MM.1S (cell line): ENCODE data around the gene CARD9.

ENCODE experiments used
- DNase-seq: peaks from one replicate; pipeline ENCODE4 v3.0.0-alpha.2; 2015
- H2AFZ ChIP-seq: fragments of 300-600 bp; sonication (generic); 2 replicates; pipeline ENCODE4 v1.6.0; 2016; ENCODE audit warnings: antibody characterized with exemption, low read length
- H3F3A ChIP-seq: fragments of 300-600 bp; sonication (generic); 2 replicates; pipeline ENCODE4 v1.6.1; 2016; ENCODE audit warnings: mild to moderate bottlenecking, antibody characterized with exemption, low read length, moderate library complexity, mixed read lengths; ENCODE audit not compliant: insufficient read depth
- H3K27ac ChIP-seq: fragments of 300-600 bp; sonication (generic); 2 replicates; pipeline ENCODE4 v1.5.1; 2016; ENCODE audit warnings: mild to moderate bottlenecking, low read length
- H3K27me3 ChIP-seq: fragments of 300-600 bp; sonication (generic); replicated peaks from 2 replicates; pipeline ENCODE4 v1.6.0; 2016; ENCODE audit warnings: low read length; ENCODE audit not compliant: insufficient read depth
- H3K36me3 ChIP-seq: fragments of 300-600 bp; sonication (generic); replicated peaks from 2 replicates; pipeline ENCODE4 v1.6.1; 2016; ENCODE audit warnings: mild to moderate bottlenecking, low read length, mixed read lengths; ENCODE audit not compliant: insufficient read depth
- H3K4me1 ChIP-seq: fragments of 300-600 bp; sonication (generic); 2 replicates; pipeline ENCODE4 v1.6.1; 2016; ENCODE audit warnings: low read length, mixed read lengths
- H3K4me2 ChIP-seq: fragments of 300-600 bp; sonication (generic); 2 replicates; pipeline ENCODE4 v1.6.0; 2016; ENCODE audit warnings: low read depth, low read length
- H3K4me3 ChIP-seq: fragments of 300-600 bp; sonication (generic); 2 replicates; pipeline ENCODE4 v1.5.1; 2016; ENCODE audit warnings: low read length, mixed read lengths
- H3K79me2 ChIP-seq: fragments of 300-600 bp; sonication (generic); 2 replicates; pipeline ENCODE4 v1.6.1; 2016; ENCODE audit warnings: mixed run types, low read length, mixed read lengths
- H3K9ac ChIP-seq: fragments of 300-600 bp; sonication (generic); 2 replicates; pipeline ENCODE4 v1.6.1; 2016; ENCODE audit warnings: low read length, mixed read lengths
- H3K9me2 ChIP-seq: fragments of 300-600 bp; sonication (generic); replicated peaks from 2 replicates; pipeline ENCODE4 v1.6.1; 2016; ENCODE audit warnings: mild to moderate bottlenecking, low read length, mixed read lengths; ENCODE audit not compliant: insufficient read depth
- H3K9me3 ChIP-seq: fragments of 300-600 bp; sonication (generic); replicated peaks from 2 replicates; pipeline ENCODE4 v1.6.1; 2016; ENCODE audit warnings: mild to moderate bottlenecking, low read length, mixed read lengths; ENCODE audit not compliant: insufficient read depth
- H4K20me1 ChIP-seq: fragments of 300-600 bp; sonication (generic); 2 replicates; pipeline ENCODE4 v1.6.1; 2016; ENCODE audit warnings: mild to moderate bottlenecking, low read length, moderate library complexity, mixed read lengths; ENCODE audit not compliant: insufficient read depth
- CTCF ChIP-seq: fragments of 300-600 bp; sonication (generic); IDR thresholded peaks from 2 replicates; pipeline ENCODE4 v1.5.1; 2016; ENCODE audit warnings: antibody characterized with exemption, low read length, mixed read lengths
- EZH2 ChIP-seq: fragments of 300-600 bp; sonication (generic); optimal IDR thresholded peaks from 2 replicates; pipeline ENCODE3; 2017; ENCODE audit warnings: low read depth, mild to moderate bottlenecking, antibody characterized with exemption, low read length, mixed read lengths
- EZH2phosphoT487 ChIP-seq: fragments of 300-600 bp; sonication (generic); IDR thresholded peaks from 2 replicates; pipeline ENCODE4 v1.6.1; 2018; ENCODE audit warnings: antibody characterized with exemption, low read length

CARD9 gene

GRCh38 chr9:136334541-136334940, 38.9 kb downstream of the CARD9 start:
- no peaks in the 10 kb centered on the region for H3F3A ChIP-seq
- no peak for DNase-seq
- H3K9me3 ChIP-seq, result no peaks in the 10 kb centered on the region
- no peaks in the 10 kb centered on the region for H3K9me2 ChIP-seq
- H3K27ac ChIP-seq, result no peak overlapping the region
- no peaks in the 10 kb centered on the region for H4K20me1 ChIP-seq
- no peak overlapping the region for H2AFZ ChIP-seq
- no peak for TF ChIP-seq EZH2
- no peaks in the 10 kb centered on the region for H3K79me2 ChIP-seq
- H3K36me3 ChIP-seq, result no peaks in the 10 kb centered on the region
- H3K4me3 ChIP-seq, result no peak overlapping the region
- H3K4me1 ChIP-seq, result peaks cover 6% of the 10 kb centered on the region; the same call in 1 of the 2 replicates
- peaks cover 96% of the 10 kb centered on the region for H3K27me3 ChIP-seq
- no peak overlapping the region for H3K4me2 ChIP-seq
- H3K9ac ChIP-seq, result no peak overlapping the region

GRCh38 chr9:136333486-136333885, 40.0 kb downstream of the CARD9 start:
- Histone ChIP-seq H3K4me2 (no peak overlapping the region), H3F3A (no peaks in the 10 kb centered on the region), H3K9me2 (no peaks in the 10 kb centered on the region), H3K36me3 (no peaks in the 10 kb centered on the region), H3K4me1 (peaks cover 6% of the 10 kb centered on the region; the same call in 1 of the 2 replicates), H3K79me2 (no peaks in the 10 kb centered on the region), H2AFZ (no peak overlapping the region), H3K27me3 (peaks cover 100% of the 10 kb centered on the region), H4K20me1 (no peaks in the 10 kb centered on the region), H3K4me3 (no peak overlapping the region), H3K9ac (no peak overlapping the region), H3K9me3 (no peaks in the 10 kb centered on the region), H3K27ac (no peak overlapping the region)
- TF ChIP-seq CTCF (no peak), EZH2 (no peak), EZH2phosphoT487 (no peak)
- DNase-seq, result no peak

- Histone ChIP-seq H2AFZ (no peak overlapping the region), H3K9ac (no peak overlapping the region), H3K27me3 (peaks cover 100% of the 10 kb centered on the region), H3K36me3 (no peaks in the 10 kb centered on the region), H3K9me3 (no peaks in the 10 kb centered on the region), H3K9me2 (no peaks in the 10 kb centered on the region), H3F3A (no peaks in the 10 kb centered on the region), H3K4me2 (no peak overlapping the region), H3K27ac (no peak overlapping the region), H3K79me2 (no peaks in the 10 kb centered on the region), H3K4me3 (no peak overlapping the region), H3K4me1 (peaks cover 6% of the 10 kb centered on the region; the same call in 1 of the 2 replicates), H4K20me1 (no peaks in the 10 kb centered on the region)
- TF ChIP-seq EZH2, result no peak
- TF ChIP-seq CTCF, result no peak
- TF ChIP-seq EZH2phosphoT487, result no peak
- no peak for DNase-seq
Measured at GRCh38 chr9:136333045-136333444, 40.4 kb downstream of the CARD9 start.

GRCh38 chr9:136332482-136332983, 40.9 kb downstream of the CARD9 start:
- H4K20me1 ChIP-seq, result no peaks in the 10 kb centered on the region
- H3K9me3 ChIP-seq, result no peaks in the 10 kb centered on the region
- no peaks in the 10 kb centered on the region for H3F3A ChIP-seq
- no peaks in the 10 kb centered on the region for H3K36me3 ChIP-seq
- H2AFZ ChIP-seq, result no peak overlapping the region
- H3K4me3 ChIP-seq, result no peak overlapping the region
- H3K4me1 ChIP-seq, result peaks cover 6% of the 10 kb centered on the region; the same call in 1 of the 2 replicates
- peak overlapping the region; percentile 18; the same call in 1 of the 2 replicates for H3K4me2 ChIP-seq
- H3K27me3 ChIP-seq, result peaks cover 97% of the 10 kb centered on the region
- H3K9ac ChIP-seq, result no peak overlapping the region
- H3K27ac ChIP-seq, result no peak overlapping the region
- TF ChIP-seq CTCF (no peak), EZH2 (no peak), EZH2phosphoT487 (no peak)
- no peaks in the 10 kb centered on the region for H3K79me2 ChIP-seq
- H3K9me2 ChIP-seq, result no peaks in the 10 kb centered on the region
- DNase-seq, result no peak
